Natural killer cell (primary cell): Measurements from ENCODE around the gene AOAH. TPM values are rescaled to one million over a fixed set of nuclear protein-coding genes. Genes with fewer than 3 reads are reported as not detected.

Experiments
- ATAC-seq, 3 donors: fragments of 150-1000 bp in 2 of 3; fragments of 200-7000 bp in 1 of 3; cut with Tn5 transposase; 1 replicate in 1 of 3; 2 replicates in 2 of 3; pipeline ENCODE4 v1.10.0; 2021; ENCODE audit warnings: mild to moderate bottlenecking in 2 of 3, moderate library complexity in 2 of 3
- DNase-seq, 2 donors: peaks; one replicate each; pipeline versions ENCODE4 v3.0.0 to v3.0.0-alpha.2; 2013 to 2021; ENCODE audit warnings: mixed read lengths in 1 of 2
- H3K27ac ChIP-seq: one replicate; pipeline ENCODE4 v1.5.1; 2013; ENCODE audit warnings: mild to moderate bottlenecking, low read length
- H3K27me3 ChIP-seq: one replicate; pipeline ENCODE4 v1.6.1; 2013; ENCODE audit warnings: low read length; ENCODE audit not compliant: control insufficient read depth, insufficient read depth
- H3K36me3 ChIP-seq: one replicate; pipeline ENCODE4 v1.6.1; 2013; ENCODE audit warnings: low read length; ENCODE audit not compliant: control insufficient read depth, insufficient read depth
- H3K4me1 ChIP-seq: one replicate; pipeline ENCODE4 v1.6.1; 2013; ENCODE audit warnings: low read length; ENCODE audit not compliant: control insufficient read depth, insufficient read depth
- H3K4me3 ChIP-seq: one replicate; pipeline ENCODE4 v1.5.1; 2013; ENCODE audit warnings: low read length
- H3K9me3 ChIP-seq: one replicate; pipeline ENCODE4 v1.6.1; 2013; ENCODE audit warnings: low read length; ENCODE audit not compliant: control insufficient read depth, insufficient read depth
- H3K27ac Mint-ChIP-seq, 2 donors: one replicate each; pipeline ENCODE4 v1.8.0; 2022; ENCODE audit warnings: mild to moderate bottlenecking in 2 of 2, mixed read lengths in 2 of 2, moderate library complexity in 1 of 2
- H3K27me3 Mint-ChIP-seq, 2 donors: one replicate each; pipeline ENCODE4 v1.8.0; 2022; ENCODE audit warnings: low read depth in 2 of 2, mixed read lengths in 2 of 2
- H3K36me3 Mint-ChIP-seq: one replicate; pipeline ENCODE4 v1.8.0; 2022; ENCODE audit warnings: mixed read lengths
- H3K4me1 Mint-ChIP-seq, 2 donors: one replicate each; pipeline ENCODE4 v1.8.0; 2022; ENCODE audit warnings: mixed read lengths in 2 of 2
- H3K4me3 Mint-ChIP-seq: one replicate; pipeline ENCODE4 v1.8.0; 2022; ENCODE audit warnings: mild to moderate bottlenecking, moderate library complexity, mixed read lengths
- H3K9me3 Mint-ChIP-seq, 2 donors: one replicate each; pipeline ENCODE4 v1.8.0; 2022; ENCODE audit warnings: mixed read lengths in 2 of 2
- CTCF ChIP-seq: fragments of 200-600 bp; IDR thresholded peaks from one replicate; pipeline ENCODE4 v1.8.0; 2022; ENCODE audit warnings: antibody characterized with exemption
- WGBS: methylation state at CpG from one replicate; pipeline ENCODE4 v1.1.7; 2013; ENCODE audit warnings: missing lambda C conversion rate; ENCODE audit not compliant: insufficient coverage; 5-methylcytosine and 5-hydroxymethylcytosine counted together
- intact Hi-C: fragments of 100-400 bp; cut with micrococcal nuclease; formaldehyde crosslinking; loops from one replicate; pipeline ENCODE4 v1.14.2; 2022
- total RNA-seq, 4 donors: library from RNA; stranded (reverse); fragments of 120-200 nt in 1 of 4; gene quantifications; one replicate each; pipeline versions ENCODE4 v1.2.3 to v1.2.4, GENCODE V29; 2013 to 2022

Gene AOAH
- total RNA-seq, 3 donors from 2014 or later (not counting 1 experiment from before 2014, with no cell fraction given), result 263 to 403 (median 312) TPM

GRCh38 chr7:36658335-36659171, 65.7 kb downstream of the AOAH start:
- Histone ChIP-seq H3K36me3 (peaks cover 65% of the 10 kb centered on the region), H3K4me3 (no peak overlapping the region), H3K27ac (peak overlapping the region; percentile 9), H3K27me3 (no peaks in the 10 kb centered on the region), H3K4me1 (peaks cover 35% of the 10 kb centered on the region), H3K9me3 (no peaks in the 10 kb centered on the region)
- DNase-seq, result no peak
- peaks cover 0 to 2% of the 10 kb centered on the region in 2 donors for H3K9me3 Mint-ChIP-seq
- no peak overlapping the region for H3K4me3 Mint-ChIP-seq
- no peaks in the 10 kb centered on the region for H3K27me3 Mint-ChIP-seq
- intact Hi-C loops, result no loop called here
- 95% methylated on average over 7 of the region's 8 CpGs for WGBS
- peaks cover 83 to 90% of the 10 kb centered on the region in 2 donors for H3K4me1 Mint-ChIP-seq
- no peak for ATAC-seq
- TF ChIP-seq CTCF, result no peak
- H3K27ac Mint-ChIP-seq, result peak overlapping the region; percentile 94 to 99
- peaks cover 23% of the 10 kb centered on the region for H3K36me3 Mint-ChIP-seq

- DNase-seq (peak in 1 of 2 donors; percentile 53), ATAC-seq (peak; percentile 85 to 95 (median 89))
- intact Hi-C loops, result no loop called here
- Mint-ChIP-seq H3K9me3 (peaks cover 0 to 2% of the 10 kb centered on the region in 2 donors), H3K27me3 (no peaks in the 10 kb centered on the region), H3K27ac (peak overlapping the region; percentile 94 to 99), H3K4me1 (peaks cover 83 to 86% of the 10 kb centered on the region in 2 donors), H3K36me3 (peaks cover 31% of the 10 kb centered on the region), H3K4me3 (peak overlapping the region; percentile 80)
- H3K27ac ChIP-seq, result peak overlapping the region; percentile 45
- TF ChIP-seq CTCF, result no peak
- no peaks in the 10 kb centered on the region for H3K27me3 ChIP-seq
- H3K36me3 ChIP-seq, result peaks cover 70% of the 10 kb centered on the region
- H3K4me1 ChIP-seq, result peaks cover 37% of the 10 kb centered on the region
- H3K4me3 ChIP-seq, result no peak overlapping the region
- no peaks in the 10 kb centered on the region for H3K9me3 ChIP-seq
- 47% methylated on average over 7 of the region's 8 CpGs for WGBS
These were observed 67.1 kb downstream of the AOAH start for GRCh38 chr7:36657036-36657660.

- intact Hi-C loops, result no loop called here
- H3K27ac Mint-ChIP-seq, result peak overlapping the region; percentile 94 to 99
- TF ChIP-seq CTCF, result no peak
- Histone ChIP-seq H3K4me1 (peaks cover 30% of the 10 kb centered on the region), H3K9me3 (no peaks in the 10 kb centered on the region), H3K27me3 (no peaks in the 10 kb centered on the region), H3K27ac (no peak overlapping the region), H3K36me3 (peaks cover 82% of the 10 kb centered on the region), H3K4me3 (no peak overlapping the region)
- peaks cover 56% of the 10 kb centered on the region for H3K36me3 Mint-ChIP-seq
- H3K4me3 Mint-ChIP-seq, result no peak overlapping the region
- ATAC-seq, result no peak
- H3K4me1 Mint-ChIP-seq, result peaks cover 89 to 92% of the 10 kb centered on the region in 2 donors
- 89% methylated on average over 6 of the region's 6 CpGs for WGBS
- no peak for DNase-seq
- H3K9me3 Mint-ChIP-seq, result peaks cover 0 to 2% of the 10 kb centered on the region in 2 donors
- no peaks in the 10 kb centered on the region for H3K27me3 Mint-ChIP-seq
These were observed 69.9 kb downstream of the AOAH start for GRCh38 chr7:36654436-36654835.
